Panc1 (cell line): ENCODE measurements around the gene RFTN1. TPM values are rescaled to one million over a fixed set of nuclear protein-coding genes. Genes with fewer than 3 reads are reported as not detected.

ENCODE experiments used
- ATAC-seq: fragments of 200-7000 bp; cut with Tn5 transposase; 2 replicates; pipeline ENCODE4 v1.9.1; 2020; ENCODE audit warnings: mild to moderate bottlenecking, moderate library complexity
- BruUV-seq: library from RNA; stranded (reverse); fragments of 400-500 nt; replicated peaks from 2 replicates; lab custom pipeline; 2021; lab: Mats Ljungman, UMichigan
- CTCF ChIA-PET: fragments of 300-600 bp; sonication (Branson Sonifier 250); formaldehyde crosslinking; loops from one replicate; lab custom pipeline; 2022; ENCODE audit warnings: antibody characterized with exemption; lab: Charles Lee
- POLR2A ChIA-PET: fragments of 300-600 bp; sonication (Branson Sonifier 250); formaldehyde crosslinking; loops from one replicate; lab custom pipeline; 2022; ENCODE audit warnings: antibody characterized with exemption; lab: Charles Lee
- DNase-seq: peaks from one replicate; pipeline ENCODE4 v3.0.0-alpha.2; 2010; ENCODE audit warnings: low read depth, low spot score
- H3K27ac ChIP-seq: 2 replicates; pipeline ENCODE4 v1.5.1; 2011; ENCODE audit warnings: mild to moderate bottlenecking, low read length, inconsistent platforms
- H3K27me3 ChIP-seq: fragments of 200-500 bp; sonication (Bioruptor generic); 2 replicates; pipeline ENCODE4 v1.6.0; 2014; ENCODE audit warnings: low read length, inconsistent platforms; ENCODE audit not compliant: control insufficient read depth, insufficient read depth
- H3K36me3 ChIP-seq: fragments of 200-500 bp; sonication (Bioruptor generic); 2 replicates; pipeline ENCODE4 v1.5.1; 2014; ENCODE audit warnings: inconsistent platforms, mild to moderate bottlenecking, low read length, moderate library complexity; ENCODE audit not compliant: control insufficient read depth, insufficient read depth
- H3K4me1 ChIP-seq: 2 replicates; pipeline ENCODE4 v1.5.1; 2011; ENCODE audit warnings: inconsistent platforms, mild to moderate bottlenecking, low read length, moderate library complexity; ENCODE audit not compliant: control insufficient read depth, insufficient read depth
- H3K4me3 ChIP-seq, 2 experiments: 2 replicates each; pipeline ENCODE4 v1.5.1; 2011 to 2012; ENCODE audit warnings: low read depth in 2 of 2, low read length in 2 of 2, mild to moderate bottlenecking in 2 of 2, inconsistent platforms in 1 of 2, moderate library complexity in 1 of 2
- H3K9me3 ChIP-seq: fragments of 200-500 bp; sonication (Bioruptor generic); 2 replicates; pipeline ENCODE4 v1.5.1; 2014; ENCODE audit warnings: low read depth, mild to moderate bottlenecking, inconsistent platforms, low read length, moderate library complexity; ENCODE audit not compliant: control insufficient read depth, insufficient read depth
- POLR2AphosphoS5 ChIP-seq: IDR thresholded peaks from 2 replicates; pipeline ENCODE4 v1.6.1; 2012; ENCODE audit warnings: mild to moderate bottlenecking, low read depth, low read length, moderate library complexity
- SIN3A ChIP-seq: IDR thresholded peaks from 2 replicates; pipeline ENCODE4 v1.6.1; 2012; ENCODE audit warnings: low read depth, mild to moderate bottlenecking, low read length, moderate library complexity, borderline replicate concordance; ENCODE audit not compliant: insufficient read depth
- TCF7L2 ChIP-seq: IDR thresholded peaks from 2 replicates; pipeline ENCODE4 v1.6.1; 2011; ENCODE audit warnings: mild to moderate bottlenecking, low read depth, low read length, inconsistent platforms
- in situ Hi-C: cut with HindIII; loops from 2 replicates; pipeline ENCODE4 v1.10.0; 2016; ENCODE audit warnings: low sequenced_read_pairs, low pct_unique_long_range_greater_than_20kb
- intact Hi-C: fragments of 100-400 bp; cut with micrococcal nuclease; formaldehyde crosslinking; loops from one replicate; pipeline ENCODE4 v1.10.0; 2022; ENCODE audit not compliant: unreplicated experiment
- total RNA-seq: library from RNA; stranded (reverse); gene quantifications from one replicate; pipeline ENCODE4 v1.2.1, GENCODE V29; 2021; ENCODE audit not compliant: unreplicated experiment
- TF ChIP-seq, protein P1 (sequence below), 2 experiments: IDR thresholded peaks; 2 replicates each; pipeline ENCODE4 v1.6.1; 2011 to 2012; ENCODE audit warnings: low read depth in 2 of 2, control low read depth in 1 of 2, low read length in 1 of 2, mild to moderate bottlenecking in 1 of 2, moderate library complexity in 1 of 2; ENCODE audit not compliant: insufficient read depth in 1 of 2
- TF ChIP-seq, protein P2 (sequence below): fragments of 450-650 bp; IDR thresholded peaks from 2 replicates; pipeline ENCODE4 v1.5.1; 2017; ENCODE audit warnings: mild to moderate bottlenecking

RFTN1 gene
- total RNA-seq, 1 experiment from 2014 or later: 0.90 TPM

DNA sequence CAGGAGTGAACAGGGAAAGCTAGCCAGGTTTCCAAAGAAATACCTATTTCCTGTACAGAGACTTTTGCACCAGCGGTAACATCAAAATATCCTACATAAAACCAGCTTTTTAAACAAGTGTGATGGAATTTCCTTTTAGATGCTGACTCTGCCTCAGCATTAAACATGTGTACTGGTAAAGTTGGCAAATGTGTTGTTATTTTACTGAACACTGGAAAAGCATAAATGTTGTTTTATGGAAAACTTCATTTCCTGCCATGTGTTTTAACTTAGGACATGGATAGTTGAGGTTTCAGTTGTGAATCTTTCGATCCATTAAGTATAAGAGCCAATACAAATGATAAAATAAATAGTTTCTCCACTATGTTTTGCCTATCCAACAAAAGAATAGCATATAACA is 232.8 kb downstream of the RFTN1 start:
- intact Hi-C loops (no loop called here), in situ Hi-C loops (no loop called here)
- no peak for TF ChIP-seq SIN3A
- no peak for TF ChIP-seq TCF7L2
- TF ChIP-seq, protein P1, sequence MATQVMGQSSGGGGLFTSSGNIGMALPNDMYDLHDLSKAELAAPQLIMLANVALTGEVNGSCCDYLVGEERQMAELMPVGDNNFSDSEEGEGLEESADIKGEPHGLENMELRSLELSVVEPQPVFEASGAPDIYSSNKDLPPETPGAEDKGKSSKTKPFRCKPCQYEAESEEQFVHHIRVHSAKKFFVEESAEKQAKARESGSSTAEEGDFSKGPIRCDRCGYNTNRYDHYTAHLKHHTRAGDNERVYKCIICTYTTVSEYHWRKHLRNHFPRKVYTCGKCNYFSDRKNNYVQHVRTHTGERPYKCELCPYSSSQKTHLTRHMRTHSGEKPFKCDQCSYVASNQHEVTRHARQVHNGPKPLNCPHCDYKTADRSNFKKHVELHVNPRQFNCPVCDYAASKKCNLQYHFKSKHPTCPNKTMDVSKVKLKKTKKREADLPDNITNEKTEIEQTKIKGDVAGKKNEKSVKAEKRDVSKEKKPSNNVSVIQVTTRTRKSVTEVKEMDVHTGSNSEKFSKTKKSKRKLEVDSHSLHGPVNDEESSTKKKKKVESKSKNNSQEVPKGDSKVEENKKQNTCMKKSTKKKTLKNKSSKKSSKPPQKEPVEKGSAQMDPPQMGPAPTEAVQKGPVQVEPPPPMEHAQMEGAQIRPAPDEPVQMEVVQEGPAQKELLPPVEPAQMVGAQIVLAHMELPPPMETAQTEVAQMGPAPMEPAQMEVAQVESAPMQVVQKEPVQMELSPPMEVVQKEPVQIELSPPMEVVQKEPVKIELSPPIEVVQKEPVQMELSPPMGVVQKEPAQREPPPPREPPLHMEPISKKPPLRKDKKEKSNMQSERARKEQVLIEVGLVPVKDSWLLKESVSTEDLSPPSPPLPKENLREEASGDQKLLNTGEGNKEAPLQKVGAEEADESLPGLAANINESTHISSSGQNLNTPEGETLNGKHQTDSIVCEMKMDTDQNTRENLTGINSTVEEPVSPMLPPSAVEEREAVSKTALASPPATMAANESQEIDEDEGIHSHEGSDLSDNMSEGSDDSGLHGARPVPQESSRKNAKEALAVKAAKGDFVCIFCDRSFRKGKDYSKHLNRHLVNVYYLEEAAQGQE (IDR thresholded peaks at IDR 0.05; ENCODE audit: insufficient read depth in 1 of 2, low read depth in 2 of 2, low read length in 1 of 2): no peak
- TF ChIP-seq, protein P2, sequence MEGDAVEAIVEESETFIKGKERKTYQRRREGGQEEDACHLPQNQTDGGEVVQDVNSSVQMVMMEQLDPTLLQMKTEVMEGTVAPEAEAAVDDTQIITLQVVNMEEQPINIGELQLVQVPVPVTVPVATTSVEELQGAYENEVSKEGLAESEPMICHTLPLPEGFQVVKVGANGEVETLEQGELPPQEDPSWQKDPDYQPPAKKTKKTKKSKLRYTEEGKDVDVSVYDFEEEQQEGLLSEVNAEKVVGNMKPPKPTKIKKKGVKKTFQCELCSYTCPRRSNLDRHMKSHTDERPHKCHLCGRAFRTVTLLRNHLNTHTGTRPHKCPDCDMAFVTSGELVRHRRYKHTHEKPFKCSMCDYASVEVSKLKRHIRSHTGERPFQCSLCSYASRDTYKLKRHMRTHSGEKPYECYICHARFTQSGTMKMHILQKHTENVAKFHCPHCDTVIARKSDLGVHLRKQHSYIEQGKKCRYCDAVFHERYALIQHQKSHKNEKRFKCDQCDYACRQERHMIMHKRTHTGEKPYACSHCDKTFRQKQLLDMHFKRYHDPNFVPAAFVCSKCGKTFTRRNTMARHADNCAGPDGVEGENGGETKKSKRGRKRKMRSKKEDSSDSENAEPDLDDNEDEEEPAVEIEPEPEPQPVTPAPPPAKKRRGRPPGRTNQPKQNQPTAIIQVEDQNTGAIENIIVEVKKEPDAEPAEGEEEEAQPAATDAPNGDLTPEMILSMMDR: no peak
- no peak for TF ChIP-seq POLR2AphosphoS5
- Histone ChIP-seq H3K9me3 (no peaks in the 10 kb centered on the region), H3K27me3 (no peaks in the 10 kb centered on the region), H3K36me3 (no peaks in the 10 kb centered on the region), H3K27ac (no peak overlapping the region), H3K4me1 (no peaks in the 10 kb centered on the region), H3K4me3 (no peak overlapping the region)
- DNase-seq: no peak
- no peak for ATAC-seq
- BruUV-seq: no TSS peak
- ChIA-PET CTCF (no interaction called here), POLR2A (no interaction called here)

DNA sequence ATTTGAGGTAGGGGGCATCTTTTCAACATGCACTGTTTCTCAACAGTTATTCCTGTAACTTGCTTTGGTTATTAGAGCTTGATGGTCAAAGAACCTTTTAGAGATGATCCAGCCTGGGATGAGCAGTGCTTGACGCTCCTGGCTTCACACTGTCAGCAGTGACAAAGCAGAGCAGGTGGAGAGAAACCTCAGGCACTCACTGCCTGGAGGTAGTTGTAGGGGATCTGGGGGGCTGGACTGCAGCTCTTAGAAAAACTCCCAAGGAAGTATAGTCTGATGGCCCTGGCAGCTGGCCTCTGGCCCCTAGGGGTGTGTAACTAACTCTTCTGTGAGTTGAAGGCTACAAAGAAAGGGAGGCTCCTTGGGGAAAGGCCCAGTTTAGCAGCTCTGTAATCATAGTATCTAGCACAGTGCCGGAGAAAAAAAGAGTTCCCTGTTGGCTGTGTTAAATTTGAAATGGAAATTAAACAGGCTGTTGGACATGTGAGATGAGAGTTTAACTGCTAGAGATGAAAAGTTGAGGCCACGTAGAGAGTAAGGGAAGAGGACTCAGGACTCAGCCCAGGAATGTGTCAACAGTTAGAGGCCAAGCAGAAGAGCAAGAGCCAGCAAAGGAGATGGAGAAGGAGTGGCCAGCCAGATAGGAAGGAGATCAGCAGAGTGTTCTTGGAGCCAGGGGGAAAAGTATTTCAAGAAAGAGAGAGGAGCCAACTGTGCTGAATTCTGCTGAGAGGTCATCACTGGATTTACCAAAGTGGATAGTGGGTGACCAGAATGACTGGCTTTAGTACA is 234.3 kb downstream of the RFTN1 start:
- no TSS peak for BruUV-seq
- ATAC-seq: no peak
- ChIA-PET POLR2A (interaction anchor here (0.6 kb wide), 1 partner anchor 256 kb away, joined by 10 read pairs; no protein-coding TSS in a partner anchor), CTCF (interaction anchor here (0.5 kb wide), 1 partner anchor 238 kb away, joined by 8 read pairs; no protein-coding TSS in a partner anchor)
- in situ Hi-C loops (no loop called here), intact Hi-C loops (no loop called here)
- Histone ChIP-seq H3K27me3 (no peaks in the 10 kb centered on the region), H3K27ac (no peak overlapping the region), H3K4me1 (no peaks in the 10 kb centered on the region), H3K36me3 (no peaks in the 10 kb centered on the region), H3K9me3 (no peaks in the 10 kb centered on the region), H3K4me3 (no peak overlapping the region)
- DNase-seq: no peak
- no peak for TF ChIP-seq SIN3A
- no peak for TF ChIP-seq POLR2AphosphoS5
- no peak for TF ChIP-seq TCF7L2
- TF ChIP-seq, protein P2: no peak
- TF ChIP-seq, protein P1 (IDR thresholded peaks at IDR 0.05; ENCODE audit: insufficient read depth in 1 of 2, low read depth in 2 of 2, low read length in 1 of 2): no peak
